ENCODE results near the gene DISC1.

DISC1 gene

GRCh38 chr1:231867607-231868006 lies 241.0 kb downstream of the DISC1 start:
- H3K36me3 ChIP-seq (ENCODE audit: control insufficient read depth in 1 of 2, insufficient read depth in 2 of 2, low read length in 2 of 2): no peaks in the 10 kb centered on the region
- H3K27me3 ChIP-seq (ENCODE audit: control insufficient read depth in 1 of 2, insufficient read depth in 2 of 2, low read length in 2 of 2): no peaks in the 10 kb centered on the region
- H3K4me3 ChIP-seq (ENCODE audit: low read depth in 1 of 2, low read length in 2 of 2): no peak overlapping the region
- H3K9ac ChIP-seq (ENCODE audit: low read depth in 1 of 2, low read length in 2 of 2): no peak overlapping the region
- H3K4me1 ChIP-seq (ENCODE audit: control insufficient read depth in 1 of 2, insufficient read depth in 2 of 2, low read length in 2 of 2): peaks cover 3 to 15% of the 10 kb centered on the region in 2 donors
- H3K9me3 ChIP-seq (ENCODE audit: control insufficient read depth in 1 of 2, low read length in 2 of 2): no peaks in the 10 kb centered on the region
- no peak overlapping the region for H3K27ac ChIP-seq (ENCODE audit: low read depth, low read length)

- H3K9ac ChIP-seq (ENCODE audit: low read depth in 1 of 2, low read length in 2 of 2): no peak overlapping the region
- H3K9me3 ChIP-seq (ENCODE audit: control insufficient read depth in 1 of 2, low read length in 2 of 2): no peaks in the 10 kb centered on the region
- peaks cover 3 to 15% of the 10 kb centered on the region in 2 donors for H3K4me1 ChIP-seq (ENCODE audit: control insufficient read depth in 1 of 2, insufficient read depth in 2 of 2, low read length in 2 of 2)
- H3K4me3 ChIP-seq (ENCODE audit: low read depth in 1 of 2, low read length in 2 of 2): no peak overlapping the region
- H3K27me3 ChIP-seq (ENCODE audit: control insufficient read depth in 1 of 2, insufficient read depth in 2 of 2, low read length in 2 of 2): no peaks in the 10 kb centered on the region
- no peaks in the 10 kb centered on the region for H3K36me3 ChIP-seq (ENCODE audit: control insufficient read depth in 1 of 2, insufficient read depth in 2 of 2, low read length in 2 of 2)
- H3K27ac ChIP-seq (ENCODE audit: low read depth, low read length): no peak overlapping the region
Observed at GRCh38 chr1:231869364-231869763, 242.8 kb downstream of the DISC1 start.

GRCh38 chr1:231871471-231871870 lies 244.9 kb downstream of the DISC1 start:
- Histone ChIP-seq H3K27ac (ENCODE audit: low read depth, low read length) (no peak overlapping the region), H3K4me1 (ENCODE audit: control insufficient read depth in 1 of 2, insufficient read depth in 2 of 2, low read length in 2 of 2) (peaks cover 3 to 5% of the 10 kb centered on the region in 2 donors), H3K9ac (ENCODE audit: low read depth in 1 of 2, low read length in 2 of 2) (no peak overlapping the region), H3K36me3 (ENCODE audit: control insufficient read depth in 1 of 2, insufficient read depth in 2 of 2, low read length in 2 of 2) (no peaks in the 10 kb centered on the region), H3K27me3 (ENCODE audit: control insufficient read depth in 1 of 2, insufficient read depth in 2 of 2, low read length in 2 of 2) (no peaks in the 10 kb centered on the region), H3K4me3 (ENCODE audit: low read depth in 1 of 2, low read length in 2 of 2) (no peak overlapping the region), H3K9me3 (ENCODE audit: control insufficient read depth in 1 of 2, low read length in 2 of 2) (peaks cover 6 to 7% of the 10 kb centered on the region in 2 donors)

- Histone ChIP-seq H3K27me3 (ENCODE audit: control insufficient read depth in 1 of 2, insufficient read depth in 2 of 2, low read length in 2 of 2) (no peaks in the 10 kb centered on the region), H3K9me3 (ENCODE audit: control insufficient read depth in 1 of 2, low read length in 2 of 2) (peaks cover 6 to 8% of the 10 kb centered on the region in 2 donors), H3K36me3 (ENCODE audit: control insufficient read depth in 1 of 2, insufficient read depth in 2 of 2, low read length in 2 of 2) (no peaks in the 10 kb centered on the region), H3K4me1 (ENCODE audit: control insufficient read depth in 1 of 2, insufficient read depth in 2 of 2, low read length in 2 of 2) (peaks cover under 1% of the 10 kb centered on the region in 2 donors), H3K9ac (ENCODE audit: low read depth in 1 of 2, low read length in 2 of 2) (no peak overlapping the region), H3K27ac (ENCODE audit: low read depth, low read length) (no peak overlapping the region), H3K4me3 (ENCODE audit: low read depth in 1 of 2, low read length in 2 of 2) (no peak overlapping the region)
Observed at GRCh38 chr1:231871878-231872277, 245.3 kb downstream of the DISC1 start.

- no peaks in the 10 kb centered on the region for H3K4me1 ChIP-seq (ENCODE audit: control insufficient read depth in 1 of 2, insufficient read depth in 2 of 2, low read length in 2 of 2)
- H3K27ac ChIP-seq (ENCODE audit: low read depth, low read length): no peak overlapping the region
- no peaks in the 10 kb centered on the region for H3K27me3 ChIP-seq (ENCODE audit: control insufficient read depth in 1 of 2, insufficient read depth in 2 of 2, low read length in 2 of 2)
- H3K9ac ChIP-seq (ENCODE audit: low read depth in 1 of 2, low read length in 2 of 2): no peak overlapping the region
- H3K9me3 ChIP-seq (ENCODE audit: control insufficient read depth in 1 of 2, low read length in 2 of 2): peaks cover 6 to 8% of the 10 kb centered on the region in 2 donors
- no peak overlapping the region for H3K4me3 ChIP-seq (ENCODE audit: low read depth in 1 of 2, low read length in 2 of 2)
- H3K36me3 ChIP-seq (ENCODE audit: control insufficient read depth in 1 of 2, insufficient read depth in 2 of 2, low read length in 2 of 2): no peaks in the 10 kb centered on the region
Observed at GRCh38 chr1:231872461-231872910, 245.9 kb downstream of the DISC1 start.

GRCh38 chr1:231878737-231879136 lies 252.1 kb downstream of the DISC1 start:
- Histone ChIP-seq H3K9me3 (ENCODE audit: control insufficient read depth in 1 of 2, low read length in 2 of 2) (peaks cover 6 to 8% of the 10 kb centered on the region in 2 donors), H3K27me3 (ENCODE audit: control insufficient read depth in 1 of 2, insufficient read depth in 2 of 2, low read length in 2 of 2) (no peaks in the 10 kb centered on the region), H3K9ac (ENCODE audit: low read depth in 1 of 2, low read length in 2 of 2) (no peak overlapping the region), H3K4me1 (ENCODE audit: control insufficient read depth in 1 of 2, insufficient read depth in 2 of 2, low read length in 2 of 2) (no peaks in the 10 kb centered on the region), H3K36me3 (ENCODE audit: control insufficient read depth in 1 of 2, insufficient read depth in 2 of 2, low read length in 2 of 2) (no peaks in the 10 kb centered on the region), H3K4me3 (ENCODE audit: low read depth in 1 of 2, low read length in 2 of 2) (no peak overlapping the region), H3K27ac (ENCODE audit: low read depth, low read length) (no peak overlapping the region)

- Histone ChIP-seq H3K27ac (ENCODE audit: low read depth, low read length) (no peak overlapping the region), H3K4me3 (ENCODE audit: low read depth in 1 of 2, low read length in 2 of 2) (no peak overlapping the region), H3K27me3 (ENCODE audit: control insufficient read depth in 1 of 2, insufficient read depth in 2 of 2, low read length in 2 of 2) (no peaks in the 10 kb centered on the region), H3K9me3 (ENCODE audit: control insufficient read depth in 1 of 2, low read length in 2 of 2) (peaks cover 6 to 8% of the 10 kb centered on the region in 2 donors), H3K36me3 (ENCODE audit: control insufficient read depth in 1 of 2, insufficient read depth in 2 of 2, low read length in 2 of 2) (no peaks in the 10 kb centered on the region), H3K9ac (ENCODE audit: low read depth in 1 of 2, low read length in 2 of 2) (no peak overlapping the region), H3K4me1 (ENCODE audit: control insufficient read depth in 1 of 2, insufficient read depth in 2 of 2, low read length in 2 of 2) (no peaks in the 10 kb centered on the region)
Observed at GRCh38 chr1:231879296-231879695, 252.7 kb downstream of the DISC1 start.

- Histone ChIP-seq H3K9ac (ENCODE audit: low read depth in 1 of 2, low read length in 2 of 2) (no peak overlapping the region), H3K4me3 (ENCODE audit: low read depth in 1 of 2, low read length in 2 of 2) (no peak overlapping the region), H3K4me1 (ENCODE audit: control insufficient read depth in 1 of 2, insufficient read depth in 2 of 2, low read length in 2 of 2) (no peaks in the 10 kb centered on the region), H3K27ac (ENCODE audit: low read depth, low read length) (no peak overlapping the region), H3K9me3 (ENCODE audit: control insufficient read depth in 1 of 2, low read length in 2 of 2) (no peaks in the 10 kb centered on the region), H3K27me3 (ENCODE audit: control insufficient read depth in 1 of 2, insufficient read depth in 2 of 2, low read length in 2 of 2) (no peaks in the 10 kb centered on the region), H3K36me3 (ENCODE audit: control insufficient read depth in 1 of 2, insufficient read depth in 2 of 2, low read length in 2 of 2) (no peaks in the 10 kb centered on the region)
Observed at GRCh38 chr1:231882333-231882732, 255.7 kb downstream of the DISC1 start.

- H3K4me1 ChIP-seq (ENCODE audit: control insufficient read depth in 1 of 2, insufficient read depth in 2 of 2, low read length in 2 of 2): no peaks in the 10 kb centered on the region
- no peak overlapping the region for H3K27ac ChIP-seq (ENCODE audit: low read depth, low read length)
- H3K27me3 ChIP-seq (ENCODE audit: control insufficient read depth in 1 of 2, insufficient read depth in 2 of 2, low read length in 2 of 2): no peaks in the 10 kb centered on the region
- no peaks in the 10 kb centered on the region for H3K36me3 ChIP-seq (ENCODE audit: control insufficient read depth in 1 of 2, insufficient read depth in 2 of 2, low read length in 2 of 2)
- no peaks in the 10 kb centered on the region for H3K9me3 ChIP-seq (ENCODE audit: control insufficient read depth in 1 of 2, low read length in 2 of 2)
- H3K4me3 ChIP-seq (ENCODE audit: low read depth in 1 of 2, low read length in 2 of 2): no peak overlapping the region
- no peak overlapping the region for H3K9ac ChIP-seq (ENCODE audit: low read depth in 1 of 2, low read length in 2 of 2)
Observed at GRCh38 chr1:231882790-231883189, 256.2 kb downstream of the DISC1 start.

GRCh38 chr1:231883382-231883781 lies 256.8 kb downstream of the DISC1 start:
- no peak overlapping the region for H3K4me3 ChIP-seq (ENCODE audit: low read depth in 1 of 2, low read length in 2 of 2)
- no peaks in the 10 kb centered on the region for H3K4me1 ChIP-seq (ENCODE audit: control insufficient read depth in 1 of 2, insufficient read depth in 2 of 2, low read length in 2 of 2)
- no peaks in the 10 kb centered on the region for H3K9me3 ChIP-seq (ENCODE audit: control insufficient read depth in 1 of 2, low read length in 2 of 2)
- H3K36me3 ChIP-seq (ENCODE audit: control insufficient read depth in 1 of 2, insufficient read depth in 2 of 2, low read length in 2 of 2): no peaks in the 10 kb centered on the region
- no peaks in the 10 kb centered on the region for H3K27me3 ChIP-seq (ENCODE audit: control insufficient read depth in 1 of 2, insufficient read depth in 2 of 2, low read length in 2 of 2)
- H3K27ac ChIP-seq (ENCODE audit: low read depth, low read length): no peak overlapping the region
- H3K9ac ChIP-seq (ENCODE audit: low read depth in 1 of 2, low read length in 2 of 2): no peak overlapping the region
